Activated CD8-positive, alpha-beta memory T cell treated with anti-CD3 and anti-CD28 coated beads, Interleukin-2, amount 50 U/mL, for 1 hour (primary cell): Measurements from ENCODE around the gene TCN1.
"Not testable (repeated sequence)": the region's sequence is repeated elsewhere in the genome, so short reads cannot be mapped to it uniquely, and the experiment has no call there.

Experiments
- DNase-seq: peaks from one replicate; pipeline ENCODE4 v3.0.0-alpha.2; 2020; ENCODE audit errors: extremely low read depth

The TCN1 gene, protein sequence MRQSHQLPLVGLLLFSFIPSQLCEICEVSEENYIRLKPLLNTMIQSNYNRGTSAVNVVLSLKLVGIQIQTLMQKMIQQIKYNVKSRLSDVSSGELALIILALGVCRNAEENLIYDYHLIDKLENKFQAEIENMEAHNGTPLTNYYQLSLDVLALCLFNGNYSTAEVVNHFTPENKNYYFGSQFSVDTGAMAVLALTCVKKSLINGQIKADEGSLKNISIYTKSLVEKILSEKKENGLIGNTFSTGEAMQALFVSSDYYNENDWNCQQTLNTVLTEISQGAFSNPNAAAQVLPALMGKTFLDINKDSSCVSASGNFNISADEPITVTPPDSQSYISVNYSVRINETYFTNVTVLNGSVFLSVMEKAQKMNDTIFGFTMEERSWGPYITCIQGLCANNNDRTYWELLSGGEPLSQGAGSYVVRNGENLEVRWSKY

GRCh38 chr11:59866397-59866796 lies at the start of gene TCN1:
TSS of gene TCN1 (minus strand) at chr11:59866487. CDS start at chr11:59866470, 17 bp downstream.
- no peak for DNase-seq

- not testable (repeated sequence) for DNase-seq
Measured at GRCh38 chr11:59903569-59903968, 37.3 kb upstream of the TCN1 start.

GRCh38 chr11:59901306-59901705 lies 35.0 kb upstream of the TCN1 start:
- DNase-seq, result no peak

DNA sequence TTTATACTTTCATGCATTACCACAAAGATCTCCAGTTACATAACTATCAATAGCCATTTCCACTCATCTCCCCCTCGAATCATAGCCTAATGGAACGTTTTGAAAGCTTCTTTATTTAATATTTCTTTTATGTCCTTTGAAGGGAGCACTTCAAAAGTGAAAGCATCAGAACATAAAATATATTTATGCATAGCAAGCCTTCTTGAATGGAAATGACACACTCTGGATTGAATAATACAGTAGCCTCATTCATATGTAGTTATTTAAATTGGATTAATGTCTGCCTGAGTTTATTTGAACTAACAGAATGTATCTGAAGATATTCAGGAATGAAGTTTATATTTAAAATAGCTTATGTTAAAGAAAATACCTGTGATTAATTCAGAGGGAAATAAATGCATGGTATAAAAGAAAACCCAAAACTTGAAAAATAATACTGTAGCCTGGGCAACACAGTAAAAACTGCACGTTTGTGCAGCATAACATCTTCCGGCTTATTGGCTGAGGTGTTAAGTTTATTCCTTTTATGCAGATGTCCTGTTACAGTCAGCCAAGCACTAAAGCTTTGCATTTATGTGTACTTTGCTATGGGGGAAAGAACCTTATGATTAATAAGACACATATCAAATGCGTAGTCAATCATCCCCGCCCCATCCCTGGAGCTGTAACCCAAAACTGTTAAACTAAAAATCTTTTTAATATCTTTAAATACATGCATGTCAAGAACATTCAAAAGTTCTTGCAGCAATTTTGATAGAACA lies 34.3 kb upstream of the TCN1 start:
- DNase-seq, result no peak

DNA sequence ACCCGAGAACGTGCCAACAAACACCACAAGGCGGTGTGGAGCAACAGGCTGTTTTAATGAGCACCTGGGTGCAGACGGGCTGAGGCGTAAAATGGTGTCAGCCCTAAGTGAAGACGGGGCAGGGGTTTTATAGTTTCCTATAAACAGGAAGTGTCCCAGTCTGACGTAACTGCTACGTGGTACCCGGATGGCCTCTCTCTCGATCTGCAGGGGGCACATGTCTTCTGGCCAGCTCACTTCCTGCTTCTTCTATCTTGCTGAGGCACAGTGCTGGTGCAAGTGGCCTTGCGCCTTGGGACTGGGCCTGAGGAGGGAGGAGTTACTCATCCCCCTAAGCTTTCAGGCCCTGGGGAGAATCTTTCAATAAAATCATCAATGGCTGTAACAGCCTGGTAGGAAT lies 33.2 kb upstream of the TCN1 start:
- no peak for DNase-seq

DNA sequence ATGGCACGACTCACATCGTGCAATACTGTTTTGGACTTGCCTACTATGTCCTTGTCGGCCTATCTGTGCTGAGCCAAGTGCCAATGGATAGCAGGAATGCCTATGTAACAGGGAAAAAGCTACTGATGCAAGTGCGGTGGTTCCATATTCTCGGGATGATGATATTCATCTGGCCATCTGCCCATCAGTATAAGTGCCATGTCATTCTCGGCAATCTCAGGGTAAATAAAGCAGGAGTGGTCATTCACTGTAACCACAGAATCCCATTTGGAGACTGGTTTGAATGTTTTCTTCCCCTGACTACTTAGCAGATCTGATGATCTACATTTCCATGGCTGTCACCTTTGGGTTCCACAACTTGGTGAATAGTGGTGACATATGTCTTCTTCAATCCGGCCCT lies 32.4 kb upstream of the TCN1 start:
- no peak for DNase-seq

GRCh38 chr11:59898046-59898445 lies 31.8 kb upstream of the TCN1 start:
- no peak for DNase-seq

GRCh38 chr11:59894616-59895015 lies 28.3 kb upstream of the TCN1 start:
- DNase-seq, result no peak

DNA sequence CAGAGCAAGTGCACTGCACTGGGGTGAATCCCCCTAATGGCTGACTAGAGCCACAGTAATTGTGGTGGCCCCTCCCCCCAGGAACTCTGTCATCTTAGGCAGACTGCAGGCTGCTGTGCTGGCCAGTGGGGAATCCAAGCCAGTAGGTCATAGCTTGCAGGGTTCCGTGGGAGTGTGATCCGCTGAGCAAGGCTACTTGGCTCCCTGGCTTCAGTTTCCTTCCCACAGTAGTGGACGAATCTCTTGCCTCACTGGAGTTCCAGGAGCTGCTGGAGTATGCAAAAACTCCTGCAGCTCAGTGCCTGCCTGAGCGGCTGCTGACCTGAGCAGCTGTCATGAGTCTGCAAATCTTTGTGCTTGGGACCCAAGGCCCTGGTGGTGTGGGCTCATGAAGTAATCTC lies 25.5 kb upstream of the TCN1 start:
- no peak for DNase-seq

- DNase-seq, result not testable (repeated sequence)
Measured at GRCh38 chr11:59887156-59887555, 20.9 kb upstream of the TCN1 start.

DNA sequence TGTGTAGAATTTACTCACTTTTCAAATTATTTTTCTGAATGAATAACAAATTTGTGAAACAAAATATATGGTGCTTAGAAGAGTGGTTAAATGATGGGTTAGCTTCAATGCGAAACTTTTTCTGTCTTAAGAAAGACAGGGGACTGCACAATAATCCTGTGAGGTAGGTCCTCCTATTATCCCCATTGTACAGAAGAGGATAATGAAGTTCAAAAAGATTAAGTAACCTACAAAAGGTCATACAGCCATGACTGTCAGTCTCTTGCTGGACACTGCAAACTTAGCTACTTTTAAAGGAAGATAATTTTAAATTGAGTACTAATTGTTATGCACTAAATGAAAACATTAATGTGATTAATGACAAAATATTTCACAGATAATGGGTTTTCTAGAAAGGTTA lies 17.3 kb upstream of the TCN1 start:
- DNase-seq, result no peak

DNA sequence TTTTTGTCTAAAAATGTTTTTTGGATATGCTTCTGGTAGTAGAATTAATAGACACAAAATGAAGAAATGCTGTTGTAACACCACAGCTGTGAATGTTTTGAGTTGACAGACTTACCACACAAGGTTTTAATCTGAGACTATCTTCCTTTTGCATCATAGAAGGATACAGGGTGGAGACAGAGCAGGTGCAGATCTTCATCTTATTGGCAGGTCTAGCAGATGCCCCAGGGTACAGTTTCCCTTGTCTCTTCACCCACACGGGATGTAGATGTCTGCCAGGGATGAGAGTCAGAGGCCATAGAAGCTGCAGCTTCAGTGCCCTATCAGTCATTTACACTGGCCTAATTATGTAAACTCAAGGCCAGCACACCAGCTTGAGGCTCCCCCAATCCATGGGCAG lies 13.3 kb upstream of the TCN1 start:
- no peak for DNase-seq

- no peak for DNase-seq
Measured at GRCh38 chr11:59878575-59878974, 12.3 kb upstream of the TCN1 start, which contains the start of gene OOSP3. TSS of gene OOSP3 (plus strand) at chr11:59878782. CDS start at chr11:59878809, 27 bp downstream.

- DNase-seq, result no peak
Measured at GRCh38 chr11:59877784-59878183, 11.5 kb upstream of the TCN1 start.

DNA sequence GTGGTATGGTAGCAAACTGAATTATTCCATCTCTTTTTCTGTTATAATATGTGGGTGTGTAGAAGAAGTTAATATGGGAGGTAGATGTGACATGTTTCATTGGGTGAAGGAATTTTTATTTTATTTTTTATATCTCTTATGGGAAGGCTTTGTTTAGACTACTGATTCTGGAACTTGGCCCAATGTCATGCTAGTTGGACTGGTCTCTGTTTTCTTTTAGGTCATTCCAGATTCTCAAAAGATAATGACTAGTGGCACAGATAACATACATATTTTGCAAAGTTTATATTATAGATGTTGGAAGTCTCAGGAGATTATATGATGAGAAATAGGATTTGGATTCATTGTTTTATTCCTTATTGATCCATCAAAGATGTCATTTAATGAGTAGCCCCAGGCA lies 11.0 kb upstream of the TCN1 start:
- no peak for DNase-seq

GRCh38 chr11:59875856-59876519 lies 9.7 kb upstream of the TCN1 start:
- no peak for DNase-seq

- DNase-seq, result no peak
Measured at GRCh38 chr11:59872076-59872475, 5.8 kb upstream of the TCN1 start.

DNA sequence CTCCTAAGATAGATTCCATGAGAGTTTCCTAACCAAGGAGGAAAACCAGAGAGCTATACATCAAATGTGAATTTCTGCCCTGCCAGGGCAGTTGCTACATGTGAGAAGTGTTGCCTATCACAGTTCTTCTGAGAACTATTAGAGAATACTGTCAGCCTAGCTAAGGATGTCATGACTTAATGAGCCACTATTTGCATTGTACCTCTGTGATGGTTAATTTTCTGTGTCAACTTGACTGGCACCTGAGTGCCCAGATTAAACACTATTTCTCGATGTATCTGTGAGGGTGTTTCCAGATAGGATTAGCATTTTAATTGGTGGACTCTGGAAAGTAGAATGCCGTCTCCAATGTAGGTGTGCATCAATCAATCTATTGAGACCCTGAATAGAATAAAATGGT lies 1.7 kb upstream of the TCN1 start:
- no peak for DNase-seq

DNA sequence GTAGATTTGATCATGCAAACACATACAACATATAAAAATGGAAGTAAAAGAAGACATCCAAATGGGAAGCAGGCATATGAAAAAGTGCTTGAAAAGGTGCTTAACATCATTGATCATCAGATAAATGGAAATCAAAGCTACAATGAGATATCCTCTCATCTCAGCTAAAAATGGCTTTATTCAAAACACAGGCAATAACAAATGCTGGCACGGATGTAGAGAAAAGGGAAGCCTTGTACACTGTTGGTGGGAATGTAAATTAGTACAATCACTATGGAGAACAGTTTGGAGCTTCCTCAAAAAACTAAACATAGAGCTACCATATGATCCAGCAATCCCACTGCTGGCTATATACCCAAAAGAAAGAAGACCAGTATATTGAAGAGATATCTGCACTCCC lies 549 bp upstream of the TCN1 start:
- DNase-seq, result no peak

- no peak for DNase-seq
Measured at GRCh38 chr11:59865031-59865430, 1.3 kb downstream of the TCN1 start.

- DNase-seq, result no peak
Measured at GRCh38 chr11:59862252-59862651, 4.0 kb downstream of the TCN1 start.

DNA sequence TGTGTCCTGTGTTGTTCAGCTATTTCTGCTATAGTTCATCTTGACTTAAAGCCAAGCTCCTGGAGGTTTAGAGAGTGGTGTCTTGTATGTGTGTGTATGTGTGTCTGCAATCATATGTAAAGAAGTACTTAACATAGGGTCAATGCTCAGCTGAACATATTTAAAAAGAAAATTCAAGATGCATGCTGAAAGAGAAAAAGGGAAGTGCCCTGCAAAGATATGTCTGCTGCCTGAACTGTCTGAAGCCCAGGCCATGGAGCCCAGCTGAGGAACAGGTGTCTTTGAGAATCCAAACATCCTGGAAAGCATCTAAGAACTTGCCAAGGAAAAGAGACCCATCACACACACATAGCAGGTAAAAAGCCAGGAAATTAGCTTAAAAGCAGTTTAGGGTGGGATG lies 6.6 kb downstream of the TCN1 start:
- no peak for DNase-seq
